Smooth muscle cell of the brain vasculature (primary cell): ENCODE measurements around the gene ALKBH4.
"Not testable (repeated sequence)": the region's sequence is repeated elsewhere in the genome, so short reads cannot be mapped to it uniquely, and the experiment has no call there.

Source experiments
- DNase-seq: peaks from one replicate; pipeline ENCODE4 v3.0.0-alpha.2; 2012; ENCODE audit warnings: low read depth, low spot score

Gene ALKBH4

GRCh38 chr7:102429141-102429899 lies 35.3 kb downstream of the ALKBH4 start:
- DNase-seq = no peak

DNA sequence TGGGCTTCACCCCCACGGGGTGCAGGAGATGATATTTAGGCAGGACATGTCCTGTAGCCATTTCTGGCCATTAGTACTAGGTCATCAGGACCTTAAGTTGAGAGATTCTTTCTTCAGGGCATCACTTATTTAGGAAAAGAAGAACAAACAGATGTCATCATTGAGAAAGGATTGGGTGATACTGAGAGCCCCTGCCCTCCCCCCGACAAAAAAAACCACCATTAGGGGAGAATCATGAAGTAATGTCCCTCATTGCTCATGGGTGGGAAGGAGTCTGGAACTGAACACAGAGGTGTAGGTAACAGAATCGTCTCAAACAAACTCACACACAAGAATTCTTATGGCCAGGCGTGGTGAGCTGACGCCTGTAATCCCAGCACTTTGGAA lies 37.7 kb downstream of the ALKBH4 start:
- DNase-seq = no peak

DNA sequence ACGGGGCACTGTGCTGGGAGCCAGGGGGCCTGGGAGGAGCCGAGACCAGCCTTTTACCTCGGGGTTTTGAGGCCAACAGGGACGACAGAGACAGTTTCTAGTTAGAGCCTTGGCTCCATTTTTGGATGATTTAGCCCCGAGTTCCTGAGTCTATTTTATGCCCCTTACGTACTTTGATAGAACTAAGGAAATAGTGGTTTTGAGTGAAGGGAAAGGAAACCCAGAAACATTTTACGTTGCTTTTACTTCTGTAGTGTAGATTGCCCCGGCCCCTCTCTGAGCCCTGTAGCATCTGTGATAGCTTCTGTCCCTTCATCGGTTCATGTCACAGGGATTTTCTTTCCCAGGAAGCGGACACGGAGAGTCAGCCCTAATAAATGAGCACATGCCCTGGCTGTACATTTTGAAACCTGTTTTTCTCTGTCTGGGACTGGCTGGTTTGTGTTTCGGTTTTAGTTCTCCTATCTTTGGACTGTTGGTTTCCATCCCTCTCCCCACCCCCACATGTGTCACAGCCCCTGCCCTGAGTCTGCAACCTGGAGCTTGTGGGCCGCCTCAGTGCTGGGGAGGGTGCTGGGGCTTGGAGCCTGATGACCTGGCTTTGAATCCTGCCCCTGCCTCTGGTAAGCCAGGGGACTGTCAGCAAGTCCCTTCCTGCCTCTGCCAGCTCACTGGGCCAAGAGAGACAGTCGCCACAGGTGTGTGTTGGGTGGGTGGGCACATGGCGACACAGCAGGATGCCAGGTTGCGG lies 38.2 kb downstream of the ALKBH4 start:
- no peak for DNase-seq

DNA sequence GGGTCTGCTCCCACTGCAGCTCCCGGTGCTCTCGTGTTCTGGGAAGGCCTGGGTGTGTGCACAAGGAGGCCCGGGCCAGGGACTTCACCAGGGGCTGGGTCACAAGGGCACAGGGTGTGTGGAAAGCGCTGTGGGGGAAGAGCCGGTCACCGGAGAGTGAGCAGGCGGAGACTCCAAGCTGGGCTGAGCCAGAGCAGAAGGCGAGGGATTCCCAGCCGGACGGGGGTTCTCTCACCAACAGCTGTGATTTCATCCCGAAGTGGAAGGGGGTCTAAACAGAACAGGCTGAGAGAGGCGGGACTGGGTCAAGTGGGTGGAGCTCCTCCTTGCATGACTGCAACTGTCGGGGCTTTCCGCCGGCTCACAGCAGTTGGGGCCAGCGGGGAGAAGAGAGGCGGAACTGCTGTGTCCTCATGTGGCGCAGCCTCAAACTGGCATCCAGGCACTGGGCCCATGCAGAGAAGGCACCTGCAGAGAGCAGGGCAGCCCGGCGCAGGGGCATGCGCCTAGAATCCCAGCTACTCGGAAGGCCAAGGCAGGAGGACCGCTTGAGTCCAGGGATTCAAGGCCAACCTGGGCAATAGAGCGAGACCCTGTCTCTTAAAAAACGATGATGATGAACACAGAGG lies 38.9 kb downstream of the ALKBH4 start:
- no peak for DNase-seq

DNA sequence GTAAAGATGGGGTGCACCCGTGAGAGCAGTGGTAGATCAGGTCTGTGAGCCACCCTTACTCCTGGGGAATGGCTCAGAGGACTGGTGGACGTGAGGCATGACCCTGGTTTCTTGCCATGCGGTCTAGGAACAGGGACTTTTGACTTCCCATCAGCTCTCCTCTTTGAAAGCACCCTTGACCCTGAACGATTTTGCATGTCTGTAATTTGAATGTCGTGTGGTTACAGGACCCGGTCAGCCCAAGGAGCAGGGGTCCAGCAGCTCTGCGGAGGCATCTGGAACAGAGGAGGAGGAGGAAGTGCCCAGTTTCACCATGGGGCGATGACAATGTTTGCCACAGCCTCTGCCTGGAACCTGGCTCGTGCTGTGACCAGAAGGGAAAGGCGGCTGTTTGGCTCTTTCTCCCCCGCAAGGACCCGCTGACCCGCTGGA lies 39.9 kb downstream of the ALKBH4 start:
- no peak for DNase-seq

GRCh38 chr7:102424129-102424551 lies 40.5 kb downstream of the ALKBH4 start:
- DNase-seq = no peak

- DNase-seq = no peak
Observed at GRCh38 chr7:102421706-102422240, 42.9 kb downstream of the ALKBH4 start.

- DNase-seq = no peak
Observed at GRCh38 chr7:102418592-102418991, 46.1 kb downstream of the ALKBH4 start.

DNA sequence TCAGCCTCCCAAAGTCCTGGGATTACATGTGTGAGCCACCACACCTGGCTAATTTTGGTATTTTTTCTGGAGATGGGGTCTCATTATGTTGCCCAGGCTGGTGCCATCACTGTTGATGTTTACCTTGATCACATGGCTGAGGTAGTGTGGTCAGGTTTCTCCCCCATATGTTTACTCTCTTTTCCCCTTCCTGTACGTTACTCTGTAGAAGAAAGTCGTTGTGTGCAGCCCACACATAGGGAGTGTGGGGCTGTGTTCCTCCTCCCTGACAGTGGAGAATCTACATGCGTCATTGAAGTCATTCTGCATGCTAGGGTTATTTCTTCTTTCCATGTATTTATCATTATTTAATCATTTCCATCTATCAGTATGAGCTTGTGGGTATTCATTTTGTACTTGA lies 47.6 kb downstream of the ALKBH4 start:
- DNase-seq = no peak

- DNase-seq = no peak
Observed at GRCh38 chr7:102416406-102416805, 48.3 kb downstream of the ALKBH4 start.

DNA sequence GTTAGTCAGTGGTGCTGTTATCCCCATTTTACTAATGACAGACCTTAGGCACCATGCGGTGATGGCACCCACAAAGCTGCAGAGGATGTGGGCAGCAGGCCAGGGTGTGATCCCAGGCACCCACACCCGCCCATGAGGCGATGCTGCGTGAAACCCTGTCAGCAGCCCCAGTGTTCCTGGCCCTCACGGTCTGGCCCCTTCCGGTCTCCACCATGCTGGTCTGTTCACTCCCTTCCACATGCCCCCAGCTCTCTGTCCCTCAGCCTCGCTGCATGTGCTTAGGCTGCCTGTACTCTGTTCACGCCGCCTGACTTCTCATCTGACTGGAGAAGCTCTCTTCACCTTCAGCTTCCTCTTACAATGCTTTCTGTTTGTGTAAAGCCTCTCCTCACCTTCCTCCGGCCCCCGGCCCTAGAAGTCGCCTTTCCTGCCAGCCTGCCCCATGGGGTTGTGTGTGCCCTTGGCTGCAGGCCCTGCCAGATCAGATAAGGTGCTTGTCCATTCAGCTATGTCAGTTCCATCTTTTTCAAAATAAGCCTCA lies 48.9 kb downstream of the ALKBH4 start:
- no peak for DNase-seq

GRCh38 chr7:102413611-102414010 lies 51.1 kb downstream of the ALKBH4 start:
- DNase-seq = no peak

DNA sequence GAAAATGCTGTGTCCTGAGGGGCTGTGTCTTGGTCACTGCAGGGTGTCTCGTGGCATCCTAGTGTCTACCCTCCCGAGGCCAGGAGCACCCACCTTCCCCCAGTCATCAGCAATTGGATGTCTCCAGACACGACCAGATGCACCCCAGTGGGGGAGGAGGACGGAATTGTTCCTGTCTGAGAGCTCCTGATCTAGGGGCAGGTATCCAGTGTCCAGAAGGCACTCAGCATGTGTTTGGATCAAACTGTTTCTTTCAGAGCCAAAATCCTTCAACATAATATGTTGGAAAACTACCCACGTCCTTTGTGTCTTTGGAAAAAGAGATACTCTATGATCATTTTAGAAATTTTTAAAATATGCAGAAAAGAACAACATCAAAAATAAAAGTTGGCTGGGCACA lies 51.6 kb downstream of the ALKBH4 start:
- DNase-seq = no peak

GRCh38 chr7:102412548-102412947 lies 52.1 kb downstream of the ALKBH4 start:
- no peak for DNase-seq

DNA sequence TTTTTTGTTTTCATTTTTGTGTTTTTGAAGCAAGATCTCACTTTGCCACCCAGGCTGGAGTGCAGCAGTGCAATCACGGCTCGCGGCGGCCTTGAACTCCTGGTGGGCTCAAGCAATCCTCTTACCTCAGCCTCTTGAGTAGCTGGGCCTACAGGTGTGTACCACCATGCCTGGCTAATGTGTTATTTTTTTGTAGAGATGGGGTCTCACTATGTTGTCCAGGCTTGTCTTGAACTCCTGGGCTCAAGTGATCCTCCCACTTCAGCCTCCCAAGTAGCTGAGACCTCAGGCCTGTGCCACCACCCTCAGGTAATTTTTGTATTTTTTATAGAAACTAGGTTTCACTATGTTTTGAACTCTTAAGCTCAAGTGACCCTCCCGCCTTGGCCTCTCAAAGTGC lies 53.7 kb downstream of the ALKBH4 start:
- DNase-seq = no peak

DNA sequence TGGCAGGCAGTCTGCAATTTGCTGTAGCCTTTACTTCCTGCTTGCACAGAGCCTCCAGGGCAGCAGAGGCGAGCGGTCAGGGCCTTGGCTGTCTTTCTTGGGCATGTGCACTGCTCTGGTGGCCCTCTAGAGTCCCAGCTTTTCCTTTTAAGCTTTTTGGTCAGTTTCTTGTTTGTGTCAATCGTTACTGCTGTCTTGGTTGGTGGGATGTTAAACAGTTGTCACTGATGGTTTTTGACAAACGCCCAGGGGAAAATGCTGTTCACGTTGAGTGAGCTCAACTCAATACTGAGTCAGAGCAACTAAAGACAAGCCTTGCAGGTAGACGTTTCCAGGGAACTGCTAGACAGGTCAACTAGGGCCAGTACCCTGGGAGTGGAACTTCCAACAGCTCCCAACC lies 54.5 kb downstream of the ALKBH4 start:
- no peak for DNase-seq

DNA sequence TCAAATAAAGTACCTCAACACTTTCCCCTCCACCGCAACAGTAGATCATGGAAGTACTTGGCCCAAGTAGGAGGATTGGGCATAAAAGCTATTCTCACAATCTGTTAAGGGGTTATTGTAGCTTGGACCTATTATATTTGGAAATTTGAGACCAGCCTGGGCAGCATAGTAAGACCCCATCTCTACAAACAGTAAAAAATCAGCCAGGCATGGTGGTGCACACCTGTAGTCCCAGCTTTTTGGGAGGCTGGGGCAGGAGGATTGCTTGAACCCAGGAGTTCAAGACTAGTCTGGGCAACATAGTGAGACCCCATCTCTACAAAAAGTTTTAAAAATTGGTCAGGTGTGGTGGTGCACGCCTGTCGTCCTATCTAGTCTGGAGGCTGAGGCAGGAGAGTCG lies 55.3 kb downstream of the ALKBH4 start:
- no peak for DNase-seq

GRCh38 chr7:102408530-102408929 lies 56.1 kb downstream of the ALKBH4 start:
- not testable (repeated sequence) for DNase-seq

DNA sequence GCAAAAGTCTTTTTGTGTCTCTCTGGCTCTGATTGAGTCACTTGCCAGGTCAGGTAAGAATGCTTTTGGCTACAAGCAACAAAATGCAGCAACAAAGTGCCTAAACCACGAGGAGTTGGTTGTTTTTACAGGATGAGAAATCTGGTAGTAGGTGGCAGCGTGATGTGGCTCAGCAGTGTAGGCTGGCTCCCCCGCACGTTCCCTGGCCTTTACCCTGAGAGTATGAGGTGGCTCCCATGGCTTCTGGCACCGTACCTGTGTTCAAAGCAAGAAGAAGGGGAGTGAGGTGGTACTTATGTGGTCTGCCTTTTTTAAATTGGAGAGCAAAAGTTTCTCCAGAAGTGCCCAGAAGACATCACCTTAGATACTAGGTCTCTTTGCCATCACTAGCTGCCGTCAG lies 56.8 kb downstream of the ALKBH4 start:
- DNase-seq = no peak
